NCI-H82 treated with DMSO at 0.1 percent for 48 hours (cell line): ENCODE measurements around the gene EYA2.
A peak's percentile ranks its signal among the peaks of the same experiment; 100 is the strongest.

Source experiments
- DNase-seq: peaks from one replicate; lab custom pipeline; 2025; ENCODE audit not compliant: unreplicated experiment; lab: John Stamatoyannopoulos, UW

EYA2 gene

DNA sequence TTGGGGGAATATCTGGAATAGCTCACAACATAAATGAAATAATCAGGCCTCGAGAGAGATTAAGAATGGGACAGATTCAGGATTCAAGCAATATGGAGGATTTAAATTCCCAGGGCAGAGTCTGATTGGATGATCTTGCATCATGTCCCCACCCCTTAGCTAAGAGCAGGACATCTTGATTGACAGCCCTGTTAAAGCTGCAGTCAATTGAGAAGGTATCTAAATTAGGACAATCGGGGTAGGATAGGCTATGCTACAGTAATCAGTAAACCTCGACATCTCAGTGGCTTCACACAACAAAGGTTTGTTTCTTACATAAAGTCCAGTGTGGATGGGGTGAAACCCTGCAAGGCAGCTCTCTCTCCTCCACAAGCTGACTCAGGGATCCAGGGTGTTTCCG lies 109.5 kb downstream of the EYA2 start:
- DNase-seq: no peak

DNA sequence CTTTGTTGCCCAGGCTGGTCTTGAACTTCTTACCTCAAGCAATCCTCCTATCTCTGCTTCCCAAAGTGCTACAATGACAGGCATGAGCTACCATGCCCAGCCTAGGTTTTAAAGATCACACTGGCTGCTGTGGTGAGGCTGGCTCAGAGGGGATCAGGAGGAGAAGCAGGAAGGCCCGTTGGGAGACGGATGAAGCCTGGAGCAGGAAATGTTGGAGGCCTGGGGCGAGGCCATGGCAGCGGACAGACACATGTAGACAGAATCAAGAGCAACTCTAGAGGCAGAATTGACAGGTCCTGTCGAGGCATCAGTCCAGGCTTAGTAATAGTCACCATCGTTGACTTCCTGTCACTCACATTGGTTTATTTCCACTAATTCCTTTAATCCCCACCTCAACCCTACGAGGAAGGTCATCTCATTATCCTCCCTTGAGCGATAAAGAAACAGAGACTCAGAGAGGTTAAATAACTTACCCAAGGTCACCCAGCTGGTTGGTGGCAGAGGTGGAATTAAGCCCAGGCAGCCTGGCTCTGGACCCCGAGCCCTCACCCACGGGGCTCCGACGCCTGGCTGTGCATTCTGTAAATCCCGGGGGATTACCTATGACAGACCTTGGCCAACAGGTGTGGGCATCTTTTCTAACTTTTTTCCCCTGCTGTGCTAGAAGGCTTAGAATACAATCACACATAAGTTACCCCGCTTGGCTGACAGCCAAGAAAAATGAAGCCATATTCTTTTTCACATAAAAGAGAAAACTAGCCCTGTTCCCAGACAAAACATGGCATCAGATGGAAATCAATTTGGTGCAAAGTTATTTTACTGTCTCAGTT lies 113.4 kb downstream of the EYA2 start:
- DNase-seq: peak; percentile 88

DNA sequence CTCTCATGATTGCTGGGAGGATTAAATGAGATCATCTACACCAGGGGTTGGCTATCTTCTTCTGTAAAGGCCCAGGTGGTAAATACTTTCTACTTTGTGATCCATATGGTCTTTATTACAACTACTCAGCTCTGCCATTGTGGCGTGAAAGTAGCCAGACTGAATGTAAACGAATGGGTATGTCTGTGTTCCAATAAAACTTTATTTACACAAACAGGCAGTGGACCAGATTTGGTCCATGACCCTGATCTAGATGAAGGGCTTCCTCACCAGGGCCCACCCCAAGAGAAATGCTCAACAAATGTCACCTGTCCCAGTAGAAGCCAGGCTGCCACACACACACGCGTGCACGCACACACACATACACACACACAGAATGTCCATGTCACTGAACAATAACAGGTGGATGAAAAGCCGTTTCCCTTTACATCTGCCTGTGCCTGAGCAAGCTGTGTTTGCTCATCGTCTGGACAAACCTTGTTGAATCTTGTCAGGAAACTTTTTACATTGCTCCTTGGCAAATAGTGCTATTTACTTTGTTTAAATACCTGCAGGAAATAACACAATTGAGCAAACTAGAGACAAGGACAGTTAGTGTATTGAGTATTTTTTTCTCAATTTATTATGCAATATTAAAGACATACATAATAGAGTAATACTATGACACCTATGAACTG lies 114.3 kb downstream of the EYA2 start:
- DNase-seq: no peak

DNA sequence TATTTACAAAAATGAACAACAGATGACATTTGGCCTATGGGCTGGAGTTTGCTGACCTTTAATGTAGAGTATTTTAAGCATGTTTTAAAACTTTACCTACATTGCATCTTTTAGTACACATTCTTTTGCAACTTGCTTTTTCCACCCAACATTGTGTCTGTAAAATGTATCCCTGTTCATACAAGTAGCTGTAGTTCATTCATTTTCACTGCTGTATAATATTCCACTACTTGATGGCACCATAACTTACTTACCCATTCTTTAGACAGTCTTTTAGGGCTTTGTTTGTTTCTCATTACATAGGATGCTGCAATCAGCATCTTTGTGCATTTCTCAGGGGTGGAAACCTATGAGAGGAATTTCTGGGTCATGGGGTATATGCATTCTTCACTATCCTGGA lies 115.1 kb downstream of the EYA2 start:
- no peak for DNase-seq

DNA sequence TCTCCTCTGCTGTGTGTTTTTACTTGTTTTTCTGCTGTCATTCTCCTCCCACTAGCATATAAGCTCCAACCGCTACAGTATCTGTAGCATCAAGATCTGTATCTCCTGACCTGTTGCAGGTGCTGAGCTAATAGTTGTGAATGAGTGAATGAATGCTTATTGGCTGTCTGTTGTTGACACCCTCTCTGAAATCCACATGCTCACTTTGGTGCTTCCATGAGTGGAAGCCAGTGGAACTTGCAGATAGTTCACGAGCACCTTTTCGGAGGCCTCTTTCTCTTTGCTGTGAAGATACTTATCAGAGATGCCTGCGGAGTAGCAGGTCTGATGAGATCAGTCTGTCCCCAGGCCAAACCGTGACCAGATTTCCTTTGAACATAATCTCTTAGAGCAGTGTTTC lies 117.3 kb downstream of the EYA2 start:
- DNase-seq: no peak

DNA sequence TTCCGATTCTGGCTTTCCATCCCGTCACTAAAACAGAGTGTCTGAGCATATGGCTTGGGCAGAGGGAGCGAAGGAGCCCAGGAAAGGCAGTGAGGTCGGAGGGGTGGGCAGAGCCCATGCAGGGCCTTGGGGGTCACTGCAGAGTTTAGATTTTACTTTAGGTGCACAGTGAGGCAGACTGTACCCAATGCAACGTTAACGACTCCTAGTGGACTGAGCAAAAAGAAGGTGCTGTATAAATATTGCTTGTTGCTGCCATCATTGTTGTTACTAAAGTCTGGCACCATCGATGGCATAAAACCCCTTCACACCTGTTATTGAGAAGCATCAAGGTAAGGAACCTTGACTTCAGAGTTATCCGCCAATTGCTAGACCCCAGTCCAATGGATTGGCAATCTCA lies 119.0 kb downstream of the EYA2 start:
- no peak for DNase-seq

DNA sequence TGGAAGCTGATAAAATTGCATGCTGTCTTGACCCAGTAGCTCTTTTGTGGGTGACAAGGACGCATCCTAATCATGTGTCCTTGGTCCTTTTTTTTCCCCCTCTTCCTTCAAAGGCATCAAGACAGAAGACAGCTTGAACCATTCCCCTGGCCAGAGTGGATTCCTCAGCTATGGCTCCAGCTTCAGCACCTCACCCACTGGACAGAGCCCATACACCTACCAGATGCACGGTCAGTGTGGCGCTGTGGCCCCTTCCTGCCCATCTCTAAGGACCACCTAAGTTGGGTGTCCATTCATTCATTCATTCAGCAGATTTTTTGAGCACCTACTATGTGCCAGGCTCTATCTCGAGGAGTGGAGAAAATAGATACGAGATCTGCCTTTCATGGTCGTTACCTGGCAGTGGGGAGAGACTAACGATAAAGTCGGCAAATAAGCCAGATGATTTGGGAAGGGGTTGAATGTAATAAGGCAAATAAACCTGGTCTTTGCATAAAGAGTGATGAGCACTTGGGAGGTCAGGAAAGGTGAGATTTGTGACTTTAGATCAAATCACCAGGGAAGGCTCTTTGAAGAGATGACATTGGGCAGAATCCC lies 121.5 kb downstream of the EYA2 start:
- no peak for DNase-seq

DNA sequence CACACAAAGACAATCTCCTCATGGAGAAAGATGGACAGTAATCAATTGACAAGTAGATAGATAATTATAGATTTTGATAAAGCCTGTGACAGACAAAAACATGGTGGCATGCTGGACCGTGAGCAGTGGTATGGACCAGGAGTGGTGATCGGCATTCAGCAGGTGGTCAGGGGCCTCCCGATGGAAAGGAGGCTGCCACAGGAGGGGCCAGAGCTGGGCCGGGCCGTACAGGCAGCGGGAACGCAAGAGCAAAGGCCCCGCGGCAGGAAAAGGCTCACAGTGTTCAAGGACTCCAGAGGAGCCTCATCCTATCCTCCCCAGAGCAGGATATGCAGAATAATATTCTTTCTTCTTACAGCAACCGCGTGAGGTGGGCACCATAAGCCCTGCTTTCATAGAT lies 123.7 kb downstream of the EYA2 start:
- DNase-seq: no peak

DNA sequence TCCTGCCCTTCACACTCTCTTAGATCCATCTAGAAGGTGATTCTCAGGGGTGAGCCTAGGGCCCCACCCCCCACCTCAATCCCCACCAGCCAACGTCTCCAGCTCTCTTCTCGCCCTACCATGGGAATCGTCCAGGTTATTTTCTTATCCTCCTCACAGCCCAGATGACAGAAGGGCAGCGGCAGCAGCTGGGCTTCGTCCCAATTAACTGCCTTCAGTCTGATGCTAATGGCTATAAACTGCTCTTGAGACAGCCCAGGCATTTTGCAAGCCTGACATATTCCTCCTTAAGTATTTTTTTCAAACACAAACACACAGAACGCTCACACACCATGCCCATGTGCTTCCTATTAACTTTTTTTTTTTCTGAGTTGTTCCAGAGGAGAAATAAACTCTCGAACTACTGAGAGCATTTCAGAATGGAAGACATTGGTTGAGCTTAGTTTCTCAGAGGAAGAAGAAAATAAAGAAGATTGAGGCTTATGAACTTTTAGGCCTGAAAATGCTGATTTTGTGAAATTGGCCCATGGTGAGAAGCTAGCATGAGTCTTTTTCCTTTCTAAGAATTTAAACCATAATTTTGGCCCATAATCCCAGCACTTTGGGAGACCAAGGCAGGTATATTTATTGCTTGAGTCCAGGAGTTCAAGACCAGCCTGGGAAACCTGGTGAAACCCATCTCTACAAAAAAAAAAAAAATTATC lies 124.6 kb downstream of the EYA2 start:
- no peak for DNase-seq

DNA sequence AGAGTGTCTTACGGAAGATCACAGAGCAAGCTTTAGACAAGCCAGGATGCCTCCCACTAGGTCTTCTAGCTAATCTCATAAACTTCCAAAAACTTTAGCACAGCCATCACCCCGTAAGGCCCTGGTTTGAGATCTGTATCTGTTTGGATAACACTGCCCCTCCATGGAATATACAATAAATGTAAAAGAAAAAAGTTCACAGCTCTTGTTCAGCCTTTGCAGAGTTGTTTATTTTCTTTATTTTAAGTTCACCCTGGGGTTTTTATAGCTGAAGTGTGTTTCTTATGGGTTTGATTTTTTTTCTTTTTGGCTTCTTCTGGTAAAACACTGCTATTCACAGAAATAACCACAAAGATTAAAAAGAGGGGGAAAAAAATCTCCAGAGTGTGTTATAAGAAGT lies 125.6 kb downstream of the EYA2 start:
- no peak for DNase-seq

DNA sequence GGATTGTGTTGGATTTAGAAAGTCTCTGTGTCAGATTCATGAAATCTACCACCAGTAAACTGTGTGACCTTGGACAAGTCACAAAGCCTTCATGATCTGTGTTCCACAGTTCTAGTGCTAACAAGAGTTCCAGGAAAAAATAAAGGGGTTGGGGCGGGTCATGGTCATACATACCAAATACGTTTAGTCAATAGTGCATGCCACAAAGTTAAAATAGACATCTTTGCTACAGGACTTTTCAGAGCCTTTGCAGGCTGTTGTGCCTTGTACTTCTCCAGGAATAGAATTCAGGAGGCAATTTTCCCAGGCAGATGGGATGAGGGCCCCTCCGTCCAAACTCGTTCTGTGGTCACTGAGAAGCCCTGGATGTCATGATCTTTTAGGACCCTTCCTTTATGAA lies 127.2 kb downstream of the EYA2 start:
- DNase-seq: no peak

DNA sequence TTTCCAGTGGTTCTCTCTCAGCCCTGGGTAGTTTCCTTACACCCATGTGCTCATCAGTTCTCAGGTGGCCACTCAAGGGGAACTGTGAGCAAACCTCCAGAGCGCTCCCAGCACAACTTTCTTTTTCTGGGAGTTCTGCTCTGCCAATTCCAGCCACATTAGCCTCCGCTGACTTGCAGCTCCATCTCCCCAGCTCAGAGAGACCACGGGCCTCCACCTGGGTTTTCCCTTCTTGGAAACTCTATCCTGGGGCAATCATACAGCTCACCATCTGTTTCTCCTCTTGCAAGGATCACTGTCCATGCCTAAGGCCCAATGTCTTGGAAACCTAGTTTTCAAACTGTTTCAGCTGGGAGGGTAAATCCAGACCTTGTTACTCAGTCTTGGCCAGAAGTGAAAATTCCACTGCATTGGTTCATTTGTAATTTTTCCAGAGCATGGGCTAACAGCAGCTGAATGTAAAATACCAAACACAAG lies 129.9 kb downstream of the EYA2 start:
- no peak for DNase-seq

DNA sequence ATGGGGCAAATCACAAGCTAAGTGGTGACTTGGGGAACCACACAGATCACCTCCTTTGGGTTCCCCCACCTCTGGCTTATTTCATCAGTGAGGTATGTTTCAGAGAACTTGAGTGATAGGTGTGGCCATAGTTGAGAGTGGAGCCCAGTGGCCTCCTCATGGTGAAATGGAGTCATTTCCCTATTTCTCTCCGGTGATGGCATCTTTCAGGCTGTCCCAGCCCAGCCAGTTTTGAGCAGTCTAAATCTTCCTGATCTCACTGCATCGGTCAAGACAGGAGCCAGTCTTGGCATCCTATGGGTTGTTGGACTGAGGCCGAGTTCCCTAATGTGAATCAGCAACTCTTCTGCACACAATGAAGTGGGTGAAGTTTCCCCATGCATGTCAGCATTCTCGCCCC lies 132.4 kb downstream of the EYA2 start:
- DNase-seq: no peak

DNA sequence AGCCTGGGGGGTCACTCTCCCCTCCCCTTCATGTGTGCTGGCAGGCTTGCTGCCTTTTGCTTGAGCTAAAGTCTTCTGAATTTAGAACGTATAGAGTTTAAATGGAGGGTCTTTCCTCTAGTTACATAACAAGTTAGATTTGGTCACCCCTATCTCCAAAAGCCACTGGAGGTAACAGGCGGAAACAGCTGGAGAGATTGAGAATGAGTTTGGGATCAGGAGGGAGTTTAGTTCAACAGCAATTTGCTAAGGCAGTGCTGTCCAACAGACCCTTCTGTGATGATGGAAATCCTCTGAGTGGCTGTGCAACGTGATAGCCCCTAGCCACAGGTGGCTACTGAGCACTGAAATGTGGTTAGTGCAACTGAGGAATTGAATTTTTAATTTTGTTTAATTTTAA lies 132.8 kb downstream of the EYA2 start:
- no peak for DNase-seq

DNA sequence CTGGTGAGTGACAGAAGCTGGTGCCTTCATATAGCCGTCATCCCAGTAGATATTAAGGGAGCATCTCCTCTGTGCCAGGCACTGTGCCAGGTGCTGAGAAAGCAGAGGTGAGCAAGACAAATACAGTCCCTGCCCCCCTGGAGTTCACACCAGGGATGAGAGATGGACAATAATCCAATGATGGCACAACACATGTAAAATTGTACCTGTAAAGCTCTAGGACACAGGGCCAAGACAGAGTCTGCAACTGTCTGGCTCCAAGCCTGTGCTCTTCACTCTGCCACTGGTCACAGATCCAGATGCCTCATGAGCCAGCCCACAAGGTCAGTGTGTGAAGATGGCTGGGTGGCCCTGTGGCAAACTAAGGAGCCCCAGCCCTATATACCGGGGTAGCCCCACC lies 133.8 kb downstream of the EYA2 start:
- DNase-seq: no peak

DNA sequence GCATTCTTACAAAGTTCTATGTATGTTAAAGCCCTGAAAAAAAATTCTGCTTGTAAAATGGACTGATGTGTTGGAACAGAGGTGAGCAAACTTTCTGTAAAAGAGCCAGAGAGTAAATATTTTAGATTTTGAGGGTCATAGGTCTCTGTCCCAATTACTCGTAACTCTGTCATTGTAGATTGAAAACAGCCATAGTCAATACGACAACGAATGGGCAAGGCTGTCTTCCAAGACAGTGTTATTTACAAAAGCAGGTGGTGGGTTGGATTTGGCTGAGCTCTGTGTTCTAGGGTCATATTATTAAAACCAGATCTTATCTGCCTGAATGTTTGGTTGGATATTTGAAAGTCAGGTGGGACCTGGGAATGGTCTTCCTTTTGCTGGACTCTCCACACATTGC lies 135.2 kb downstream of the EYA2 start:
- no peak for DNase-seq

DNA sequence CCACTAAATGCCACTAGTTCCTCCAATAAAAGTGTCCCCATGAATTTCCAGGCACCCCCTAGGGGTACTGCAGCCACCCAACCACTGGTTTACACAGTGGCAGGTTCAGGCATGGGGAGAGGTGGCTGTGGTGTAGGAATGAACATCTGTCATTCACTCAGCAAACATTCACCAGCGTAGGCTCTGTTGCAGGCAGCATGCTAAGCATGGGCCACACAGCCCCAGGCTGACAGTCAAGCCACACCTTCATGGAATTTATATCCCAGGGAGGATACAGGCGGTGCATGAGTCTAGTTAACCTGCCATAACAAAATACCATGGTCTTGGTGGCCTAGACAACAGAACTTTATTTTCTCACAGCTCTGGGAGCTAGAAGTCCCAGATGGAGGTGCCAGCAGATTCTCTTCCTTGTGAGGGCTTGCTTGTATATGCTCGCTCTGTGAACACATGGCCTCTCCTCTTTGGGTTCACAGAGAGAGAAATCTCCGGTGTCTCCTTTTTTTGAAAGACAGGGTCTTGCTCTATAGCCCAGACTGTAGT lies 135.7 kb downstream of the EYA2 start:
- no peak for DNase-seq

DNA sequence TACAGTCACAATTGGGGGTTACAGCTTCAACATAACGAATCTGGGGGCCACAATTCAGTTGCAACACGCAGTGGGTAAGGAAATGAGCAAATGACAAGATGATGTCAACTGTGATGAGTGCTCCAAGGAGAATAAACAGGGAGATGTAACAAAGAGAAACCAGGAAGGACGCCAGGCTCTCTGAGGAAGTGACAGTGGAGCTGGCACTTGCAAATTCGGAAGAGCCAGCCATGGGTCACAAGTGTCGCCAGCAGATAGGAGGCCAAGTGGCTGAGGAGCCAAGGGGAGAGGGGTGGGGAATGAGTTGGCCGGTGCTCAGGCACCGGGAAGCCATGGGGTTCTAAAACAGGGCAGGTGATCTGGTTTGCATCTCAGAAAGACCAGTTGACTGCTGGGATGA lies 136.4 kb downstream of the EYA2 start:
- DNase-seq: no peak

DNA sequence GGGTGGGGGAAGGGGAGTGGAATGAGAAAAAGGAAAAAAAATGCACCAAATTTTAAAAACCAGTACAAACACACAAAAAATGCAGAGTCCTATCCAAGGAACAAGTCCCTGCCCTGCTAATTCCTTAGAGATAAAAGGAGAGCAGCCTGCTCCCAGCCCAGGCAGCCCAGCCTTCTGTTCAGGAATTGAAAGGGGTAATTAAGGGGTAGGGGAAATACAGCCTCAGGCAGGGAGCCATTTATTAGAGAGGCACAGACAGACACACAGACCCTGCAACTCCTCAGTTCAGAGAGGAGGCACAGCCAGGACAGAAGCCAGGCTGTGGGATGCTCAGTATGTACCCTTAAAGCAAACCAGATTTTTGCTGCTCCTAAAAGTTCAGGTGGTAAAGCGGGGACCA lies 137.2 kb downstream of the EYA2 start:
- DNase-seq: no peak

DNA sequence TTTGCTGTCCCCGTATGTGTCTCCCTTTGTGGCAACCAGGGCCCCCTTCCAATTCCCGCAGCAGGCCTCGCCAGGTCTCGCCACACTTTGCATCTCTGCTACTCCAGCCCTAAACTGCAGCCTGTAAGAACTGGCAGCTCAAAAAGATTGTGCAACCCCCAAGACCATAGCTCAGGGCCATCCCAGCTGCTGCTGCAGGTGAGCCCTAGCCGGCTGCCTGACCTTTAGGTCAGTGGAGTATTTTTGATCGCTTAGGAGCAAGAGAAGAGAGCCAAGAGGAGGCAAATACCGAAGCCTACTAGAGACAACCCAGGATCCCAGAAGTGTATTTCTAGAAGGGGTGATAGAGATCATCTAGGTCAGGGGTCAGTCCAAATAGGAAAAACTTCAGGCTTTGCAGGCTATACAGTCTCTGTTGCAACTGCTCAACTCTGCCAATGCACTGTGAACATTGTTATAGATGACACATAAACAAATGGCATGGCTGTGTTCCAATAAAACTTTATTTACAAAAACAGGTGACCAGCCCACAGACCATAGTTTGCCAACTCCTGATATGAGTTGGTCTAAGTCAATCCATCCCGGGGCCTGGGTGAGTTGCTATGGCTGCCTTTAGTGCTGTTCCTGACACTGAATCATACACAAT lies 138.4 kb downstream of the EYA2 start:
- no peak for DNase-seq

DNA sequence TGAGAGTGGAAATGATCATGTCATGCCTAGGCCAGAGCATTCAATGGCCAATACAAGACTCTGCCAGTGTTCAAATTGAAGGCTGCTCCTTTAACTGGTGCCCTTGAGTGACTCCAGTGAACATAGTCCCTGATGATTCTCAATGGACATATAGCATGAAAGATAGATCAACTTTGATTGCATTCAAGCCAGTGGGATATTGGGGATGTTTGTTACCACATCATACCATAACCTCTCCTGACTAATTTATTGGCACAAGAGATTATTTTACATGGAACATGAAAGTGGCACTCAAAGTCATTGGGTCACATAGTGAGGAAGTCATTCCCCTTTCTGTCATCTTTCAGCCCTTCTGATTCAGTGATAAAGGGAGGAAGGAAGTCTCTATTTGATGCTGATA lies 139.0 kb downstream of the EYA2 start:
- no peak for DNase-seq
